Measurements from ENCODE around the gene AP3D1.
A peak's percentile ranks its signal among the peaks of the same experiment; 100 is the strongest.

AP3D1 gene

GRCh38 chr19:2181633-2181997 is 30.2 kb upstream of the AP3D1 start:
- DNase-seq (ENCODE audit: low read depth in 2 of 2) = no peak

- no peak for DNase-seq (ENCODE audit: low read depth in 2 of 2)
These were observed 29.7 kb upstream of the AP3D1 start for GRCh38 chr19:2180881-2181632.

GRCh38 chr19:2180114-2180513 is 28.7 kb upstream of the AP3D1 start:
- no peak for DNase-seq (ENCODE audit: low read depth in 2 of 2)

GRCh38 chr19:2179095-2179494 is 27.7 kb upstream of the AP3D1 start:
- DNase-seq (ENCODE audit: low read depth in 2 of 2) = no peak

GRCh38 chr19:2176337-2176994 is 25.1 kb upstream of the AP3D1 start:
- no peak for DNase-seq (ENCODE audit: low read depth in 2 of 2)

- no peak for DNase-seq (ENCODE audit: low read depth in 2 of 2)
These were observed 24.4 kb upstream of the AP3D1 start for GRCh38 chr19:2175742-2176141.

- no peak for DNase-seq (ENCODE audit: low read depth in 2 of 2)
These were observed 22.6 kb upstream of the AP3D1 start for GRCh38 chr19:2173767-2174577.

GRCh38 chr19:2173388-2173766 is 22.0 kb upstream of the AP3D1 start:
- no peak for DNase-seq (ENCODE audit: low read depth in 2 of 2)

GRCh38 chr19:2171349-2172145 is 20.2 kb upstream of the AP3D1 start:
- peak; percentile 81 for DNase-seq (ENCODE audit: low read depth in 2 of 2)

- DNase-seq (ENCODE audit: low read depth in 2 of 2) = no peak
These were observed 19.6 kb upstream of the AP3D1 start for GRCh38 chr19:2170987-2171348.

GRCh38 chr19:2170219-2170618 is 18.9 kb upstream of the AP3D1 start:
- no peak for DNase-seq (ENCODE audit: low read depth in 2 of 2)

- DNase-seq (ENCODE audit: low read depth in 2 of 2) = peak; percentile 76 to 79
These were observed 17.5 kb upstream of the AP3D1 start for GRCh38 chr19:2168619-2169424.

- DNase-seq (ENCODE audit: low read depth in 2 of 2) = peak in 1 of 2 donors; percentile 13
These were observed 16.7 kb upstream of the AP3D1 start for GRCh38 chr19:2167896-2168618.

- DNase-seq (ENCODE audit: low read depth in 2 of 2) = no peak
These were observed 15.7 kb upstream of the AP3D1 start for GRCh38 chr19:2166741-2167738.

- DNase-seq (ENCODE audit: low read depth in 2 of 2) = no peak
These were observed 12.9 kb upstream of the AP3D1 start for GRCh38 chr19:2164020-2164998.

- DNase-seq (ENCODE audit: low read depth in 2 of 2) = no peak
These were observed 9.0 kb upstream of the AP3D1 start for GRCh38 chr19:2160379-2160778.

- DNase-seq (ENCODE audit: low read depth in 2 of 2) = no peak
These were observed 6.1 kb upstream of the AP3D1 start for GRCh38 chr19:2157452-2157851.

- no peak for DNase-seq (ENCODE audit: low read depth in 2 of 2)
These were observed 3.3 kb upstream of the AP3D1 start for GRCh38 chr19:2154587-2155075.
